H9 (cell line): ENCODE results near the gene CUL2. TPM values are rescaled to one million over a fixed set of nuclear protein-coding genes. Genes with fewer than 3 reads are reported as not detected.

Experiments
- DNase-seq: peaks from one replicate; pipeline ENCODE4 v3.0.0-alpha.2; 2017
- H2AFZ ChIP-seq: one replicate; pipeline ENCODE4 v1.6.1; 2013; ENCODE audit warnings: mild to moderate bottlenecking, low read length, control low read depth, moderate library complexity
- H2AK5ac ChIP-seq: 2 replicates; pipeline ENCODE4 v1.6.1; 2013; ENCODE audit warnings: low read length, control low read depth, mixed read lengths; ENCODE audit not compliant: insufficient read length
- H2BK120ac ChIP-seq: one replicate; pipeline ENCODE4 v1.6.1; 2013; ENCODE audit warnings: low read depth, mild to moderate bottlenecking, low read length, control low read depth, inconsistent platforms; ENCODE audit not compliant: poor library complexity, severe bottlenecking
- H2BK12ac ChIP-seq: 2 replicates; pipeline ENCODE4 v1.6.1; 2013; ENCODE audit warnings: low read length, control low read depth, mixed read lengths, low read depth; ENCODE audit not compliant: insufficient read length
- H2BK15ac ChIP-seq: 2 replicates; pipeline ENCODE4 v1.6.1; 2013; ENCODE audit warnings: low read depth, low read length, control low read depth
- H2BK20ac ChIP-seq: one replicate; pipeline ENCODE4 v1.6.1; 2013; ENCODE audit warnings: low read depth, mild to moderate bottlenecking, low read length, control low read depth, inconsistent platforms; ENCODE audit not compliant: poor library complexity, severe bottlenecking
- H2BK5ac ChIP-seq: 2 replicates; pipeline ENCODE4 v1.6.1; 2013; ENCODE audit warnings: low read length, control low read depth, mixed read lengths; ENCODE audit not compliant: insufficient read length
- H3K14ac ChIP-seq: 2 replicates; pipeline ENCODE4 v1.6.1; 2013; ENCODE audit warnings: low read length, control low read depth; ENCODE audit not compliant: insufficient read depth
- H3K18ac ChIP-seq: 2 replicates; pipeline ENCODE4 v1.6.1; 2013; ENCODE audit warnings: low read depth, mild to moderate bottlenecking, mixed read lengths, low read length, control low read depth; ENCODE audit not compliant: insufficient read length
- H3K23ac ChIP-seq: 2 replicates; pipeline ENCODE4 v1.6.1; 2013; ENCODE audit warnings: low read length, control low read depth, mixed read lengths, low read depth; ENCODE audit not compliant: insufficient read length
- H3K23me2 ChIP-seq: 2 replicates; pipeline ENCODE4 v1.6.1; 2013; ENCODE audit warnings: low read depth, mild to moderate bottlenecking, mixed read lengths, low read length, control low read depth; ENCODE audit not compliant: insufficient read length, poor library complexity, severe bottlenecking
- H3K27ac ChIP-seq: 2 replicates; pipeline ENCODE4 v1.5.1; 2013; ENCODE audit warnings: low read length, control low read depth, mixed read lengths, low read depth; ENCODE audit not compliant: insufficient read length
- H3K27me3 ChIP-seq: 2 replicates; pipeline ENCODE4 v1.6.1; 2013; ENCODE audit warnings: low read length, control low read depth, inconsistent platforms; ENCODE audit not compliant: insufficient read depth
- H3K4ac ChIP-seq: 2 replicates; pipeline ENCODE4 v1.6.1; 2013; ENCODE audit warnings: low read depth, mild to moderate bottlenecking, control low read depth, inconsistent platforms, low read length, moderate library complexity
- H3K4me1 ChIP-seq: 2 replicates; pipeline ENCODE4 v1.6.1; 2013; ENCODE audit warnings: low read length, control low read depth, inconsistent platforms; ENCODE audit not compliant: insufficient read depth
- H3K4me2 ChIP-seq: 2 replicates; pipeline ENCODE4 v1.6.1; 2013; ENCODE audit warnings: low read length, control low read depth, mixed read lengths; ENCODE audit not compliant: insufficient read length, insufficient read depth
- H3K56ac ChIP-seq: 2 replicates; pipeline ENCODE4 v1.6.1; 2013; ENCODE audit warnings: low read depth, mild to moderate bottlenecking, mixed read lengths, low read length, control low read depth; ENCODE audit not compliant: insufficient read length
- H3K79me1 ChIP-seq: 2 replicates; pipeline ENCODE4 v1.6.1; 2013; ENCODE audit warnings: low read depth, mild to moderate bottlenecking, moderate library complexity, low read length, control low read depth, inconsistent platforms; ENCODE audit not compliant: insufficient read depth, poor library complexity, severe bottlenecking
- H3K79me2 ChIP-seq: 2 replicates; pipeline ENCODE4 v1.6.1; 2013; ENCODE audit warnings: low read length, control low read depth, inconsistent platforms; ENCODE audit not compliant: insufficient read depth
- H3K9ac ChIP-seq: 2 replicates; pipeline ENCODE4 v1.6.1; 2013; ENCODE audit warnings: low read length, control low read depth, mixed read lengths; ENCODE audit not compliant: insufficient read length; ENCODE audit errors: extremely low read depth
- H3K9me3 ChIP-seq: one replicate; pipeline ENCODE4 v1.6.1; 2013; ENCODE audit warnings: low read depth, low read length, inconsistent platforms; ENCODE audit not compliant: control insufficient read depth
- H3T11ph ChIP-seq: one replicate; pipeline ENCODE4 v1.6.1; 2013; ENCODE audit warnings: mild to moderate bottlenecking, low read length, control low read depth, inconsistent platforms
- H4K20me1 ChIP-seq: one replicate; pipeline ENCODE4 v1.6.1; 2013; ENCODE audit not compliant: control insufficient read depth, insufficient read length, insufficient read depth
- H4K5ac ChIP-seq: 2 replicates; pipeline ENCODE4 v1.6.1; 2013; ENCODE audit warnings: low read depth, mild to moderate bottlenecking, mixed read lengths, low read length, control low read depth; ENCODE audit not compliant: insufficient read length
- H4K8ac ChIP-seq: replicated peaks from 2 replicates; pipeline ENCODE4 v1.6.1; 2013; ENCODE audit warnings: low read length, control low read depth, mixed read lengths, low read depth; ENCODE audit not compliant: insufficient read length
- H4K91ac ChIP-seq: 2 replicates; pipeline ENCODE4 v1.6.1; 2013; ENCODE audit warnings: low read depth, mild to moderate bottlenecking, moderate library complexity, mixed read lengths, low read length, control low read depth; ENCODE audit not compliant: insufficient read length
- H3K27ac Mint-ChIP-seq, 3 experiments: 2 replicates in 2 of 3; 3 replicates in 1 of 3; pipeline ENCODE4 v1.8.0; 2020 to 2021; ENCODE audit warnings: mixed read lengths in 3 of 3, mild to moderate bottlenecking in 1 of 3, moderate library complexity in 1 of 3
- H3K27me3 Mint-ChIP-seq: 2 replicates; pipeline ENCODE4 v1.8.0; 2021; ENCODE audit warnings: low read depth, mild to moderate bottlenecking, moderate library complexity, mixed read lengths
- H3K36me3 Mint-ChIP-seq, 3 experiments: 2 replicates in 2 of 3; 3 replicates in 1 of 3; pipeline ENCODE4 v1.8.0; 2020 to 2021; ENCODE audit warnings: low read depth in 3 of 3, mixed read lengths in 3 of 3; ENCODE audit not compliant: insufficient read depth in 1 of 3
- H3K4me1 Mint-ChIP-seq, 2 experiments: 2 replicates each; pipeline ENCODE4 v1.8.0; 2020; ENCODE audit warnings: mixed read lengths in 2 of 2
- H3K4me3 Mint-ChIP-seq, 2 experiments: 2 replicates in 1 of 2; 3 replicates in 1 of 2; pipeline ENCODE4 v1.8.0; 2020 to 2021; ENCODE audit warnings: mild to moderate bottlenecking in 2 of 2, mixed read lengths in 2 of 2, moderate library complexity in 1 of 2
- H3K9me3 Mint-ChIP-seq, 2 experiments: 2 replicates in 1 of 2; 3 replicates in 1 of 2; pipeline ENCODE4 v1.8.0; 2020; ENCODE audit warnings: mild to moderate bottlenecking in 2 of 2, mixed read lengths in 2 of 2, moderate library complexity in 1 of 2
- total RNA-seq: library from RNA; stranded (reverse); gene quantifications from 2 replicates; pipeline ENCODE4 v1.2.1, GENCODE V29; 2021
- TF ChIP-seq, protein P1 (sequence below): fragments of 200-600 bp; sonication (generic); conservative IDR thresholded peaks from 3 replicates; pipeline ENCODE4 v1.8.0; 2021; ENCODE audit warnings: antibody characterized with exemption, mild to moderate bottlenecking

CUL2 gene
- total RNA-seq, 1 experiment from 2014 or later = 43.3 TPM

- Histone ChIP-seq H3K79me1 (no peaks in the 10 kb centered on the region), H3K18ac (no peak overlapping the region), H4K91ac (no peak overlapping the region), H3K9ac (no peak overlapping the region), H2BK120ac (no peak overlapping the region), H2AK5ac (no peak overlapping the region), H3K4me1 (no peaks in the 10 kb centered on the region), H3K27ac (no peak overlapping the region), H3K14ac (no peak overlapping the region), H3K9me3 (no peaks in the 10 kb centered on the region), H4K8ac (no peak overlapping the region), H2BK5ac (no peak overlapping the region), H2BK20ac (no peak overlapping the region), H2BK12ac (no peak overlapping the region), H3K23me2 (no peaks in the 10 kb centered on the region), H4K20me1 (no peaks in the 10 kb centered on the region), H4K5ac (no peak overlapping the region), H3K4ac (no peak overlapping the region), H3K79me2 (no peaks in the 10 kb centered on the region), H3K23ac (no peak overlapping the region), H3K27me3 (no peaks in the 10 kb centered on the region), H3K4me2 (no peak overlapping the region), H3T11ph (no peak overlapping the region), H2BK15ac (no peak overlapping the region), H2AFZ (no peak overlapping the region), H3K56ac (no peak overlapping the region)
- Mint-ChIP-seq H3K4me1 (no peaks in the 10 kb centered on the region), H3K9me3 (no peaks in the 10 kb centered on the region), H3K27ac (no peak overlapping the region), H3K27me3 (no peaks in the 10 kb centered on the region), H3K4me3 (no peak overlapping the region), H3K36me3 (peaks cover 9 to 55% (median 45%) of the 10 kb centered on the region in 3 experiments; a peak in 6 of 7 replicates)
- TF ChIP-seq, protein P1, sequence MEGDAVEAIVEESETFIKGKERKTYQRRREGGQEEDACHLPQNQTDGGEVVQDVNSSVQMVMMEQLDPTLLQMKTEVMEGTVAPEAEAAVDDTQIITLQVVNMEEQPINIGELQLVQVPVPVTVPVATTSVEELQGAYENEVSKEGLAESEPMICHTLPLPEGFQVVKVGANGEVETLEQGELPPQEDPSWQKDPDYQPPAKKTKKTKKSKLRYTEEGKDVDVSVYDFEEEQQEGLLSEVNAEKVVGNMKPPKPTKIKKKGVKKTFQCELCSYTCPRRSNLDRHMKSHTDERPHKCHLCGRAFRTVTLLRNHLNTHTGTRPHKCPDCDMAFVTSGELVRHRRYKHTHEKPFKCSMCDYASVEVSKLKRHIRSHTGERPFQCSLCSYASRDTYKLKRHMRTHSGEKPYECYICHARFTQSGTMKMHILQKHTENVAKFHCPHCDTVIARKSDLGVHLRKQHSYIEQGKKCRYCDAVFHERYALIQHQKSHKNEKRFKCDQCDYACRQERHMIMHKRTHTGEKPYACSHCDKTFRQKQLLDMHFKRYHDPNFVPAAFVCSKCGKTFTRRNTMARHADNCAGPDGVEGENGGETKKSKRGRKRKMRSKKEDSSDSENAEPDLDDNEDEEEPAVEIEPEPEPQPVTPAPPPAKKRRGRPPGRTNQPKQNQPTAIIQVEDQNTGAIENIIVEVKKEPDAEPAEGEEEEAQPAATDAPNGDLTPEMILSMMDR = peak; percentile 64
- DNase-seq = no peak
Observed at GRCh38 chr10:35027567-35027966, 62.6 kb downstream of the CUL2 start.
